Tibial nerve (tissue), 4 donors: ENCODE measurements around the gene PPP2R2D. TPM values are rescaled to one million over a fixed set of nuclear protein-coding genes. Genes with fewer than 3 reads are reported as not detected.

Experiments used
- DNase-seq, 2 donors: peaks; one replicate each; pipeline ENCODE4 v3.0.0-alpha.2; 2019; ENCODE audit warnings: low spot score in 2 of 2
- H3K27ac ChIP-seq, 4 donors: fragments of 200-600 bp; sonication (generic) in 3 of 4; one replicate each; pipeline ENCODE4 v1.5.1; 2017 to 2019; ENCODE audit warnings: mild to moderate bottlenecking in 1 of 4
- H3K27me3 ChIP-seq, 2 donors: fragments of 200-600 bp; sonication (generic) in 1 of 2; one replicate each; pipeline versions ENCODE4 v1.5.1 to v1.6.0; 2017 to 2019
- H3K36me3 ChIP-seq, 3 donors: fragments of 200-600 bp; sonication (generic); one replicate each; pipeline ENCODE4 v1.5.1; 2018 to 2019
- H3K4me1 ChIP-seq, 4 donors: fragments of 200-600 bp; sonication (generic) in 3 of 4; one replicate each; pipeline ENCODE4 v1.5.1; 2017 to 2019
- H3K4me3 ChIP-seq, 4 donors: fragments of 200-600 bp; sonication (generic) in 3 of 4; one replicate each; pipeline ENCODE4 v1.5.1; 2017 to 2019; ENCODE audit warnings: mild to moderate bottlenecking in 1 of 4, moderate library complexity in 1 of 4
- H3K9me3 ChIP-seq, 4 donors: fragments of 200-600 bp; sonication (generic) in 3 of 4; one replicate each; pipeline ENCODE4 v1.5.1; 2017 to 2019
- EP300 ChIP-seq, 2 donors: sonication (generic); formaldehyde crosslinking; IDR thresholded peaks; one replicate each; pipeline ENCODE4 v1.6.1; 2017; ENCODE audit warnings: antibody characterized with exemption in 2 of 2, mild to moderate bottlenecking in 1 of 2
- POLR2A ChIP-seq, 2 donors: fragments of 450-650 bp; IDR thresholded peaks; one replicate each; pipeline ENCODE4 v1.6.1; 2017; ENCODE audit warnings: antibody characterized with exemption in 2 of 2, mild to moderate bottlenecking in 2 of 2, moderate library complexity in 2 of 2
- WGBS, 2 donors: methylation state at CpG; one replicate each; pipeline ENCODE4 v1.1.5; 2018; 5-methylcytosine and 5-hydroxymethylcytosine counted together
- total RNA-seq, 4 donors: library from RNA; depleted of rRNA; stranded (reverse); fragments of >200 nt; gene quantifications; one replicate each; pipeline ENCODE4 v1.1.0, GENCODE V29; 2016
- TF ChIP-seq, protein P1 (sequence below), 5 experiments: fragments of 200-600 bp in 3 of 5; fragments of 450-650 bp in 2 of 5; sonication (generic) in 3 of 5; IDR thresholded peaks; one replicate each; pipeline ENCODE4 v1.5.1; 2016 to 2019; ENCODE audit warnings: antibody characterized with exemption in 5 of 5, mild to moderate bottlenecking in 3 of 5, moderate library complexity in 2 of 5

PPP2R2D gene
- total RNA-seq, 4 donors from 2014 or later = 22.9 to 35.1 (median 28.9) TPM

DNA sequence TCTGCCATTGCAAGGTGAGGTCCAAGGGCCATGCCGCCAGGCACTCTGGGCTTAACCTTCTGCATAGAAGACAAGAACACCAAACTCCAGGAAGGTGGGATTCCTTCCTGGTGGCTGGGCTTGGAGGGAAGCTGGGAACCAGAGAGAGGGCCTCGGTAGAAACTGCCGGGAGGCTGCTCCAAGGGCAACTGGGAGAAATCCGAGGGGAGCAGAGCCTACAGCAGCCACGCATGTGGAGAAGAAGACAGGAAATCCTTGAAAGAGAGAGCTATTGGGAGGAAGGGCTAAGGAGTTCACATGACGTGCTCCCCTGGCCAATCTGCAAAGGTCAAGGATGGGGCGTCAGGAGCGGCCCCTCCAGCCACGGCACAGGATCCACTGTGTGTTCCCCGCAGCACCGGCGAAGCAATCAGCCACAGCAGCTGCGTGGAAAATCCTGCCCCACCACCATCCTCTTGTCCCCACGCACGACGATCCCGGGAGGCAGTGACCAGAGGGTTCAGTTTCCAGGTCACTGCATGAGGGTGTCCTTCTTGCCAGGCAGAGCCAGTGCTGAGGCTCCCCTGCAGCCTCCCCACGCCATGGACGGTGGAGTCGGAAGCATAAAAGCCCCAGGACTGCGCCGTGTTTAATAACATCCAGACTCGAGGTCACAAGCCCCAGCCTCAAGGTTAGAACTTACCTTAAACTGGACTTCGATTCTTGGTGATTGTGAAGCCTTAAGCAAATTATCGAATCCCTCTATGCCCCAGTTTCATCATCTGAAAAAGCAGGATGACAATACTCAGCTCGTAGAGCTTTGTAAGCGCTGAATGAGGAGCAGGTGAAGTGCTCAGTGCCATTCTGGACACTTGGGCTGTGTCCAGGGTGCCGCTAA is 8.6 kb upstream of the PPP2R2D start:
- 65 to 67% methylated on average over 28 of the region's 28 CpGs for WGBS, 2 donors
- Histone ChIP-seq H3K27ac (no peak overlapping the region), H3K4me1 (no peaks in the 10 kb centered on the region), H3K36me3 (no peaks in the 10 kb centered on the region), H3K27me3 (peaks cover 0 to 48% of the 10 kb centered on the region in 2 donors), H3K9me3 (no peaks in the 10 kb centered on the region), H3K4me3 (no peak overlapping the region)
- TF ChIP-seq, protein P1, sequence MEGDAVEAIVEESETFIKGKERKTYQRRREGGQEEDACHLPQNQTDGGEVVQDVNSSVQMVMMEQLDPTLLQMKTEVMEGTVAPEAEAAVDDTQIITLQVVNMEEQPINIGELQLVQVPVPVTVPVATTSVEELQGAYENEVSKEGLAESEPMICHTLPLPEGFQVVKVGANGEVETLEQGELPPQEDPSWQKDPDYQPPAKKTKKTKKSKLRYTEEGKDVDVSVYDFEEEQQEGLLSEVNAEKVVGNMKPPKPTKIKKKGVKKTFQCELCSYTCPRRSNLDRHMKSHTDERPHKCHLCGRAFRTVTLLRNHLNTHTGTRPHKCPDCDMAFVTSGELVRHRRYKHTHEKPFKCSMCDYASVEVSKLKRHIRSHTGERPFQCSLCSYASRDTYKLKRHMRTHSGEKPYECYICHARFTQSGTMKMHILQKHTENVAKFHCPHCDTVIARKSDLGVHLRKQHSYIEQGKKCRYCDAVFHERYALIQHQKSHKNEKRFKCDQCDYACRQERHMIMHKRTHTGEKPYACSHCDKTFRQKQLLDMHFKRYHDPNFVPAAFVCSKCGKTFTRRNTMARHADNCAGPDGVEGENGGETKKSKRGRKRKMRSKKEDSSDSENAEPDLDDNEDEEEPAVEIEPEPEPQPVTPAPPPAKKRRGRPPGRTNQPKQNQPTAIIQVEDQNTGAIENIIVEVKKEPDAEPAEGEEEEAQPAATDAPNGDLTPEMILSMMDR (IDR thresholded peaks at IDR 0.05) = no peak
- TF ChIP-seq EP300 (IDR thresholded peaks at IDR 0.05) = no peak
- no peak for TF ChIP-seq POLR2A (IDR thresholded peaks at IDR 0.05)
- DNase-seq = no peak

DNA sequence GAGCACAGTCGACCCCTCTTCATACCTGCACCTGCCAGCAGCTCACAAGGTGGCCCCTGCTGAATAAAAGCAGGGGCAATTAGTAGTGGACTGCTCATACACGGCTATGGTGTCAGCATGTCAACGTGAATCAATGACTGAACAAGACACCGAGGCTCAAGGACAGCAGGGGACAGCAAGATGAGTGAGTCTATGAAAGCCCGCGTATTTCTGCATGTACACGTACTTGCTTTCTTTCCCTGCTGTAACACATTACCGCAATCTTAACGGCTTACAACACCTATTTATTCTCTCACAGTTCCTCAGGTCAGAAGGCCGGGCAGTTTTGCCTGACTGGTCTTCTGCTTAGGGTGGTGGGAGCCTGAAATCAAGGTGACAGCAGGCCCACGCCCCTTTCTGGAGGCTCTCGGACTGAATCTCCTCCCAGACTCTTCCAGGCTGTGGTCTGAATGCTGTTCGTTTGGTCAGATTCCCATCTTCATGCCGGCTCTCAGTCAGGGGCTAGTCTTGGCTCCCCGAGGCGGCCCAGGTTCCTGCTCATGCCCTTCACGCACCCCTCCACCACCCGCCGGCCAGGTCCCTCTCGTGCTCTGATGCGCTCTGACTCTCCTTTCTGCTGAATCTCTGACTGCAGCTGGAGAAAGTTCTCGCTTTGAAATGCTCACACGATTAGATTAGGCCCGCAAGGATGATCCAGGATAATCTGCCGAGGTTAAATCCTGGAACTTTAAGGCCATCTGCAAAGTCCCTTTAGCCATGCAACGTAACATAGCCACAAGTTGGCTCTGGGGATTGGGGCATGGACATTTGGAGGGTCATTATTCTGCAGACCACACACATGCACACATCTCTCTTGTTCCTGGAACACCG is 7.8 kb upstream of the PPP2R2D start:
- H3K36me3 ChIP-seq = no peaks in the 10 kb centered on the region
- no peak for DNase-seq
- no peaks in the 10 kb centered on the region for H3K4me1 ChIP-seq
- no peak overlapping the region for H3K4me3 ChIP-seq
- TF ChIP-seq POLR2A (IDR thresholded peaks at IDR 0.05) = no peak
- no peak for TF ChIP-seq EP300 (IDR thresholded peaks at IDR 0.05)
- TF ChIP-seq, protein P1 (IDR thresholded peaks at IDR 0.05) = no peak
- peaks cover 0 to 48% of the 10 kb centered on the region in 2 donors for H3K27me3 ChIP-seq
- H3K27ac ChIP-seq = no peak overlapping the region
- H3K9me3 ChIP-seq = no peaks in the 10 kb centered on the region
- WGBS, 2 donors = 77 to 81% methylated on average over 27 of the region's 27 CpGs

DNA sequence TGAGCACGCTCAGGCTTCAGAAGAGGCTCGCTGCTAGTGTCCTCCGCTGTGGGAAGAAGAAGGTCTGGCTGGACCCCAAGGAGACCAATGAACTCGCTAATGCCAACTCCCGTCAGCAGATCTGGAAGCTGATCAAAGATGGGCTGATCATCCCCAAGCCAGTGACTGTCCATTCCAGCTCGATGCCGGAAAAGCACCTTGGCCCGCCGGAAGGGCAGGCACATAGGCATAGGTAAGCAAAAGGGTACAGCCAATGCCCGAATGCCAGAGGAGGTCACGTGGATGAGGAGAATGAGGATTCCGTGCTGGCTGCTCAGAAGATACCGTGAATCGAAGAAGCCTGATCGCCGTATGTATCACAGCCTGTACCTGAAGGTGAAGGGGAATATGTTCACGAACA is 5.7 kb upstream of the PPP2R2D start:
- no peak for DNase-seq
- no peaks in the 10 kb centered on the region for H3K9me3 ChIP-seq
- H3K36me3 ChIP-seq = no peaks in the 10 kb centered on the region
- peaks cover 0 to 7% (median 3%) of the 10 kb centered on the region in 4 donors for H3K4me1 ChIP-seq
- TF ChIP-seq EP300 (IDR thresholded peaks at IDR 0.05) (no peak), POLR2A (IDR thresholded peaks at IDR 0.05) (no peak)
- TF ChIP-seq, protein P1 (IDR thresholded peaks at IDR 0.05) = no peak
- H3K27me3 ChIP-seq = peaks cover 0 to 59% of the 10 kb centered on the region in 2 donors
- H3K27ac ChIP-seq = no peak overlapping the region
- WGBS, 2 donors = 93 to 95% methylated on average over 17 of the region's 17 CpGs
- H3K4me3 ChIP-seq = no peak overlapping the region

DNA sequence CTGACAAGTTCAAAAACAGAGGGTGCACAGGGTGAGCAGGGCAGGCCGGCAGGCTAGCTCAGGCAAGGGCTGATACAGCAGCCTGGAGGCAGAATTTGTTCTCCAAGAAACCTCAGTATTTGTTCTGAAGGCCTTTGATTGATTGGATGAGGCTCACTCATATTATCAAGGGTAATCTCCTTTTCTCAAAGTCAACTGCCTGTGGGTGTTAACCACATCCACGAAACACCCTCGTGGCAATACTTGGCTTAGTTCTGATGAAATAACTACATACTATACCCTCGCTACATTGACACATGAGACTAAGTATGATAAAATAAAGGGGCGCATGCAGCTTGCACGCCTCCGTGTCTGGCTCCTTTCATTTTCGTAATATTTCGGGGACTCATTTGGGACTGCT is 4.4 kb upstream of the PPP2R2D start:
- H3K36me3 ChIP-seq = no peaks in the 10 kb centered on the region
- peaks cover 0 to 46% of the 10 kb centered on the region in 2 donors for H3K27me3 ChIP-seq
- DNase-seq = no peak
- peaks cover 0 to 9% (median 3%) of the 10 kb centered on the region in 4 donors for H3K4me1 ChIP-seq
- H3K9me3 ChIP-seq = no peaks in the 10 kb centered on the region
- WGBS, 2 donors = 75 to 82% methylated on average over 9 of the region's 9 CpGs
- H3K4me3 ChIP-seq = no peak overlapping the region
- H3K27ac ChIP-seq = no peak overlapping the region
- TF ChIP-seq EP300 (IDR thresholded peaks at IDR 0.05) = no peak
- no peak for TF ChIP-seq POLR2A (IDR thresholded peaks at IDR 0.05)
- TF ChIP-seq, protein P1 (IDR thresholded peaks at IDR 0.05) = no peak
